Gastrocnemius medialis (tissue), 4 donors: Measurements from ENCODE around the gene ZDHHC17.

Experiments used
- CTCF ChIP-seq, 5 experiments: fragments of 450-650 bp in 3 of 5; fragments of 200-600 bp in 2 of 5; sonication (generic) in 2 of 5; IDR thresholded peaks in 4 of 5; conservative IDR thresholded peaks in 1 of 5; 1 replicate in 4 of 5; 2 replicates in 1 of 5; pipeline ENCODE4 v1.5.1; 2016 to 2019; ENCODE audit warnings: antibody characterized with exemption in 5 of 5, mild to moderate bottlenecking in 3 of 5, moderate library complexity in 3 of 5
- POLR2A ChIP-seq, 2 donors: fragments of 450-650 bp; IDR thresholded peaks; one replicate each; pipeline ENCODE4 v1.6.1; 2017; ENCODE audit warnings: antibody characterized with exemption in 2 of 2, mild to moderate bottlenecking in 2 of 2, moderate library complexity in 2 of 2

- no peak for TF ChIP-seq CTCF (IDR thresholded peaks at IDR 0.05 in 4 of 5, conservative IDR thresholded peaks at IDR 0.05 in 1 of 5)
- no peak for TF ChIP-seq POLR2A (IDR thresholded peaks at IDR 0.05)
These were observed 25.6 kb downstream of the ZDHHC17 start for GRCh38 chr12:76789335-76790050.
